Measurements from ENCODE around the gene SEMA4B. TPM values are rescaled to one million over a fixed set of nuclear protein-coding genes. Genes with fewer than 3 reads are reported as not detected.

The SEMA4B gene
- total RNA-seq, 5 donors from 2014 or later (not counting 1 experiment from before 2014, with no cell fraction given) = 11.7 to 34.7 (median 25.4) TPM

GRCh38 chr15:90265271-90266060, 64.3 kb downstream of the SEMA4B start, which contains the start of gene NGRN:
Gene NGRN (plus strand): TSS chr15:90265672. CDS start chr15:90265713, 41 bp downstream.
- ATAC-seq (replicated peaks in 1 of 4) = peak; percentile 88 to 91 (median 90)
- DNase-seq = peak; percentile 84 to 96 (median 91)
- H3K36me3 ChIP-seq (ENCODE audit: control insufficient read depth in 2 of 2, extremely low read depth in 1 of 2, insufficient read depth in 1 of 2, low read length in 1 of 2) = peaks cover 0 to 20% of the 10 kb centered on the region in 2 donors
- no peaks in the 10 kb centered on the region for H3K9me3 ChIP-seq
- H3K4me1 ChIP-seq (ENCODE audit: control insufficient read depth in 1 of 2, extremely low read depth in 1 of 2, insufficient read depth in 2 of 2, low read length in 2 of 2) = peaks cover 26 to 44% of the 10 kb centered on the region in 2 experiments
- CTCF ChIA-PET = interaction anchor here in 1 of 2 donors (0.6 to 1.1 kb wide), 3 partner anchors 34 to 689 kb away, joined by 3 to 6 read pairs (median 4); partner anchors contain the start of gene RCCD1
- no peaks in the 10 kb centered on the region for H3K27me3 ChIP-seq (replicated peaks in 1 of 2; ENCODE audit: control insufficient read depth in 2 of 2, extremely low read depth in 1 of 2, insufficient read depth in 2 of 2, low read length in 1 of 2)
- peaks cover 20% of the 10 kb centered on the region for H3K36me3 Mint-ChIP-seq
- peak within 1 kb of the TSS; percentile 89 for H3K4me3 ChIP-seq (ENCODE audit: control insufficient read depth in 1 of 2, extremely low read depth in 1 of 2, low read length in 1 of 2)
- H3K27ac Mint-ChIP-seq = peak within 1 kb of the TSS; percentile 98 to 99
- under 1% methylated on average over 58 of the region's 59 CpGs for WGBS (ENCODE audit: insufficient coverage)
- H3K4me1 Mint-ChIP-seq = peaks cover 48 to 54% (median 52%) of the 10 kb centered on the region in 3 donors
- H3K4me3 Mint-ChIP-seq = peak within 1 kb of the TSS; percentile 95 to 97 (median 95)
- H3K9me3 Mint-ChIP-seq = no peaks in the 10 kb centered on the region
- H3K27me3 Mint-ChIP-seq = no peaks in the 10 kb centered on the region
- POLR2A ChIA-PET = interaction anchor here in 1 of 2 donors (0.6 to 2.0 kb wide), 2 partner anchors 32 to 123 kb away, joined by 3 to 18 read pairs; partner anchors contain the start of genes CIB1, GDPGP1 and IQGAP1
- H3K27ac ChIP-seq (ENCODE audit: low read length) = peak within 1 kb of the TSS; percentile 96

- peak in 22 of 35 experiments; percentile 3 to 64 (median 28) for DNase-seq
- Histone ChIP-seq H3K27ac (ENCODE audit: low read length) (peak overlapping the region; percentile 96), H3K27me3 (replicated peaks in 1 of 2; ENCODE audit: control insufficient read depth in 2 of 2, extremely low read depth in 1 of 2, insufficient read depth in 2 of 2, low read length in 1 of 2) (no peaks in the 10 kb centered on the region), H3K36me3 (ENCODE audit: control insufficient read depth in 2 of 2, extremely low read depth in 1 of 2, insufficient read depth in 1 of 2, low read length in 1 of 2) (peaks cover 0 to 26% of the 10 kb centered on the region in 2 donors), H3K4me3 (ENCODE audit: control insufficient read depth in 1 of 2, extremely low read depth in 1 of 2, low read length in 1 of 2) (peak overlapping the region; percentile 89), H3K9me3 (no peaks in the 10 kb centered on the region), H3K4me1 (ENCODE audit: control insufficient read depth in 1 of 2, extremely low read depth in 1 of 2, insufficient read depth in 2 of 2, low read length in 2 of 2) (peaks cover 26 to 50% of the 10 kb centered on the region in 2 experiments)
- Mint-ChIP-seq H3K4me3 (peak overlapping the region; percentile 95 to 97 (median 95)), H3K36me3 (peaks cover 26% of the 10 kb centered on the region), H3K9me3 (no peaks in the 10 kb centered on the region), H3K27me3 (no peaks in the 10 kb centered on the region), H3K27ac (peak overlapping the region; percentile 98 to 99), H3K4me1 (peaks cover 52 to 59% (median 57%) of the 10 kb centered on the region in 3 donors)
- ChIA-PET CTCF (interaction anchor here in 1 of 2 donors (0.6 to 1.1 kb wide), 3 partner anchors 35 to 688 kb away, joined by 3 to 6 read pairs (median 4); partner anchors contain the start of gene RCCD1), POLR2A (interaction anchor here in 1 of 2 donors (0.6 to 2.0 kb wide), 2 partner anchors 33 to 122 kb away, joined by 3 to 18 read pairs; partner anchors contain the start of genes CIB1, GDPGP1 and IQGAP1)
- 0% methylated on average over 10 of the region's 16 CpGs for WGBS (ENCODE audit: insufficient coverage)
- peak; percentile 26 to 39 (median 36) for ATAC-seq (replicated peaks in 1 of 4)
Observed at GRCh38 chr15:90266061-90266431, 64.9 kb downstream of the SEMA4B start.

GRCh38 chr15:90266485-90266884, 65.4 kb downstream of the SEMA4B start:
- peak in 8 of 35 experiments; percentile 4 to 32 (median 11) for DNase-seq
- Histone ChIP-seq H3K4me1 (ENCODE audit: control insufficient read depth in 1 of 2, extremely low read depth in 1 of 2, insufficient read depth in 2 of 2, low read length in 2 of 2) (peaks cover 26 to 53% of the 10 kb centered on the region in 2 experiments), H3K27me3 (replicated peaks in 1 of 2; ENCODE audit: control insufficient read depth in 2 of 2, extremely low read depth in 1 of 2, insufficient read depth in 2 of 2, low read length in 1 of 2) (no peaks in the 10 kb centered on the region), H3K36me3 (ENCODE audit: control insufficient read depth in 2 of 2, extremely low read depth in 1 of 2, insufficient read depth in 1 of 2, low read length in 1 of 2) (peaks cover 2 to 30% of the 10 kb centered on the region in 2 donors), H3K4me3 (ENCODE audit: control insufficient read depth in 1 of 2, extremely low read depth in 1 of 2, low read length in 1 of 2) (peak overlapping the region; percentile 89), H3K9me3 (no peaks in the 10 kb centered on the region), H3K27ac (ENCODE audit: low read length) (peak overlapping the region; percentile 96)
- peak overlapping the region; percentile 98 to 99 for H3K27ac Mint-ChIP-seq
- no peaks in the 10 kb centered on the region for H3K27me3 Mint-ChIP-seq
- H3K4me3 Mint-ChIP-seq = peak overlapping the region; percentile 95 to 97 (median 95)
- no peak for ATAC-seq (replicated peaks in 1 of 4)
- ChIA-PET CTCF (interaction anchor here in 1 of 2 donors (1.1 kb wide), 1 partner anchor 35 kb away, joined by 6 read pairs; no protein-coding TSS in a partner anchor), POLR2A (interaction anchor here in 1 of 2 donors (0.6 to 2.0 kb wide), 2 partner anchors 33 to 122 kb away, joined by 3 to 18 read pairs; partner anchors contain the start of genes CIB1, GDPGP1 and IQGAP1)
- peaks cover 30% of the 10 kb centered on the region for H3K36me3 Mint-ChIP-seq
- WGBS (ENCODE audit: insufficient coverage) = 52% methylated on average over 5 of the region's 15 CpGs
- H3K4me1 Mint-ChIP-seq = peaks cover 56 to 64% (median 62%) of the 10 kb centered on the region in 3 donors
- no peaks in the 10 kb centered on the region for H3K9me3 Mint-ChIP-seq

DNA sequence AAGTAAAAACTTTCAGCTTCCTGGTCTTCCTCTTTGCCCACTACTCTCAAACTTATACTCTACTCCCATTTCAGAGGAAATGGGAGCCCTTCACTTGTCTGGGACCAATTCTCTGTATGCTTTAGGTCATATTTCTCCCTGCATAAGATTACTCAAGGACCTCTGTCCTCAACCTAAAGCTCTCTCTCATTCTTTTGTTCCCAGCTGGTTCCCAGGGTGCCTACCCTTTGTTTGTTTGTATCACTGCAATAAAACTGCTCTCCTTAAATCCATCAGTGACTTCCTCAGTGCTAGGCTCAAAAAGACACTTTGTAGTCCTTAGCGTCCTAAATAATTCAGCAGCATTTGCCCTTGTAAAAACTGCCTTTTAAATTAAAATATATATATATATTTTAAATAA, 67.3 kb downstream of the SEMA4B start:
- Histone ChIP-seq H3K27me3 (replicated peaks in 1 of 2; ENCODE audit: control insufficient read depth in 2 of 2, extremely low read depth in 1 of 2, insufficient read depth in 2 of 2, low read length in 1 of 2) (no peaks in the 10 kb centered on the region), H3K9me3 (no peaks in the 10 kb centered on the region), H3K4me3 (ENCODE audit: control insufficient read depth in 1 of 2, extremely low read depth in 1 of 2, low read length in 1 of 2) (no peak overlapping the region), H3K36me3 (ENCODE audit: control insufficient read depth in 2 of 2, extremely low read depth in 1 of 2, insufficient read depth in 1 of 2, low read length in 1 of 2) (peaks cover 3 to 46% of the 10 kb centered on the region in 2 donors), H3K27ac (ENCODE audit: low read length) (no peak overlapping the region), H3K4me1 (ENCODE audit: control insufficient read depth in 1 of 2, extremely low read depth in 1 of 2, insufficient read depth in 2 of 2, low read length in 2 of 2) (peaks cover 26 to 53% of the 10 kb centered on the region in 2 experiments)
- Mint-ChIP-seq H3K4me3 (peak overlapping the region; percentile 69 to 97 (median 95)), H3K9me3 (no peaks in the 10 kb centered on the region), H3K36me3 (peaks cover 39% of the 10 kb centered on the region), H3K27me3 (no peaks in the 10 kb centered on the region), H3K27ac (peak overlapping the region in 1 of 2 donors; percentile 44), H3K4me1 (peaks cover 71 to 75% (median 74%) of the 10 kb centered on the region in 3 donors)
- ChIA-PET POLR2A (interaction anchor here (0.5 to 1.6 kb wide), 5 partner anchors 18 to 98 kb away, joined by 3 to 16 read pairs (median 5); partner anchors contain the start of genes CIB1 (in 1 of the 2), GDPGP1 (in 1 of the 2) and TTLL13 (in 1 of the 2)), CTCF (interaction anchor here (0.6 to 1.3 kb wide), 2 partner anchors 18 to 26 kb away, joined by 3 to 4 read pairs; no protein-coding TSS in a partner anchor)
- DNase-seq (no peak), ATAC-seq (replicated peaks in 1 of 4) (no peak)
- no CpG with 5 or more reads among the region's 1 CpG for WGBS (ENCODE audit: insufficient coverage)

GRCh38 chr15:90270502-90271150, 69.5 kb downstream of the SEMA4B start:
- DNase-seq = no peak
- no peak overlapping the region for H3K4me3 ChIP-seq (ENCODE audit: control insufficient read depth in 1 of 2, extremely low read depth in 1 of 2, low read length in 1 of 2)
- H3K36me3 ChIP-seq (ENCODE audit: control insufficient read depth in 2 of 2, extremely low read depth in 1 of 2, insufficient read depth in 1 of 2, low read length in 1 of 2) = peaks cover 3 to 56% of the 10 kb centered on the region in 2 donors
- peak overlapping the region in 1 of 3 donors; percentile 52 for H3K4me3 Mint-ChIP-seq
- H3K9me3 ChIP-seq = no peaks in the 10 kb centered on the region
- no peak for ATAC-seq (replicated peaks in 1 of 4)
- H3K27ac ChIP-seq (ENCODE audit: low read length) = no peak overlapping the region
- H3K4me1 Mint-ChIP-seq = peaks cover 65 to 69% (median 66%) of the 10 kb centered on the region in 3 donors
- no peaks in the 10 kb centered on the region for H3K27me3 ChIP-seq (replicated peaks in 1 of 2; ENCODE audit: control insufficient read depth in 2 of 2, extremely low read depth in 1 of 2, insufficient read depth in 2 of 2, low read length in 1 of 2)
- H3K27me3 Mint-ChIP-seq = no peaks in the 10 kb centered on the region
- no peaks in the 10 kb centered on the region for H3K9me3 Mint-ChIP-seq
- ChIA-PET POLR2A (interaction anchor here (0.5 to 1.0 kb wide), 5 partner anchors 9 to 119 kb away, joined by 3 to 7 read pairs (median 4); partner anchors contain the start of genes CIB1 (in 1 of the 2) and GDPGP1 (in 1 of the 2)), CTCF (interaction anchor here in 1 of 2 donors (0.5 kb wide), 1 partner anchor 351 kb away, joined by 6 read pairs; no protein-coding TSS in a partner anchor)
- peaks cover 22 to 41% of the 10 kb centered on the region in 2 experiments for H3K4me1 ChIP-seq (ENCODE audit: control insufficient read depth in 1 of 2, extremely low read depth in 1 of 2, insufficient read depth in 2 of 2, low read length in 2 of 2)
- H3K36me3 Mint-ChIP-seq = peaks cover 49% of the 10 kb centered on the region
- peak overlapping the region; percentile 9 to 72 for H3K27ac Mint-ChIP-seq
- WGBS (ENCODE audit: insufficient coverage) = 92% methylated on average over 4 of the region's 10 CpGs
